ENCODE data around the gene HSPB2.

- TF ChIP-seq CTCF (conservative IDR thresholded peaks at IDR 0.05; ENCODE audit: low read depth, low read length) (no peak), USF2 (IDR thresholded peaks at IDR 0.05; ENCODE audit: low read depth, low read length) (no peak), RFX5 (IDR thresholded peaks at IDR 0.05; ENCODE audit: low read depth, low read length) (no peak), FOS (IDR thresholded peaks at IDR 0.05; ENCODE audit: low read depth, low read length) (no peak), CHD1 (IDR thresholded peaks at IDR 0.05; ENCODE audit: low read depth, low read length) (no peak), POLR2A (IDR thresholded peaks at IDR 0.05; ENCODE audit: low read depth, low read length) (no peak)
Measured at GRCh38 chr11:111960916-111961315, 48.4 kb downstream of the HSPB2 start.

All from IMR-90 (cell line).